GM12878 (cell line): Measurements from ENCODE around the gene S100A3. TPM values are rescaled to one million over a fixed set of nuclear protein-coding genes. Genes with fewer than 3 reads are reported as not detected.

Experiments
- ATAC-seq: fragments of 200-7000 bp; cut with Tn5 transposase; 3 replicates; pipeline ENCODE4 v1.9.1; 2020; ENCODE audit warnings: mild to moderate bottlenecking, moderate library complexity
- BruUV-seq: library from RNA; stranded (reverse); fragments of 400-500 nt; replicated peaks from 2 replicates; lab custom pipeline; 2021; lab: Mats Ljungman, UMichigan
- CTCF ChIA-PET: fragments of 300-600 bp; sonication (Branson Sonifier 250); formaldehyde crosslinking; extraction: SDS; loops from one replicate; lab custom pipeline; 2021; ENCODE audit warnings: inconsistent platforms; lab: Yijun Ruan, JAX
- POLR2A ChIA-PET: fragments of 350-600 bp; formaldehyde crosslinking; extraction: SDS; loops from one replicate; lab custom pipeline; 2021; ENCODE audit warnings: inconsistent platforms; lab: Charles Lee
- RAD21 ChIA-PET: fragments of 300-600 bp; sonication (Branson Sonifier 250); formaldehyde crosslinking; loops from one replicate; lab custom pipeline; 2023; ENCODE audit warnings: antibody characterized with exemption; ENCODE audit not compliant: unreplicated experiment; lab: Charles Lee
- SMC1A ChIA-PET: fragments of 300-600 bp; sonication (Branson Sonifier 250); formaldehyde crosslinking; loops from one replicate; lab custom pipeline; 2023; ENCODE audit not compliant: unreplicated experiment, uncharacterized antibody; lab: Charles Lee
- DNase-seq: peaks from one replicate; pipeline ENCODE4 v3.0.0-alpha.2; 2011; ENCODE audit warnings: low read depth, low spot score
- FAIRE-seq: peaks from 3 replicates; lab custom pipeline; 2011; peaks lifted over from hg19 to GRCh38; lab: Jason Lieb, UNC
- H2AFZ ChIP-seq: 2 replicates; pipeline ENCODE4 v1.6.0; 2011; ENCODE audit warnings: low read depth, low read length, control low read depth; ENCODE audit not compliant: control insufficient read depth
- H3K27ac ChIP-seq: 2 replicates; pipeline ENCODE4 v1.5.1; 2011; ENCODE audit warnings: control low read depth; ENCODE audit not compliant: control insufficient read depth, insufficient read depth
- H3K27me3 ChIP-seq, 2 experiments: replicated peaks in 1 of 2; 2 replicates each; pipeline versions ENCODE4 v1.6.0 to v1.6.1; 2011; ENCODE audit warnings: low read length in 1 of 2; ENCODE audit not compliant: control insufficient read depth in 2 of 2, insufficient read depth in 2 of 2
- H3K36me3 ChIP-seq, 2 experiments: 2 replicates each; pipeline ENCODE4 v1.5.1; 2011; ENCODE audit warnings: low read length in 1 of 2; ENCODE audit not compliant: control insufficient read depth in 2 of 2, insufficient read depth in 2 of 2
- H3K4me1 ChIP-seq: 2 replicates; pipeline ENCODE4 v1.6.1; 2011; ENCODE audit warnings: mild to moderate bottlenecking, low read length, moderate library complexity, mixed read lengths; ENCODE audit not compliant: control insufficient read depth, insufficient read depth
- H3K4me2 ChIP-seq: 2 replicates; pipeline ENCODE4 v1.6.0; 2011; ENCODE audit warnings: control low read depth; ENCODE audit not compliant: control insufficient read depth, insufficient read depth
- H3K4me3 ChIP-seq: fragments of 200-600 bp; sonication (generic); 2 replicates; pipeline ENCODE4 v1.5.1; 2016
- H3K79me2 ChIP-seq: 2 replicates; pipeline ENCODE4 v1.6.0; 2011; ENCODE audit warnings: low read length; ENCODE audit not compliant: control insufficient read depth, insufficient read depth
- H3K9ac ChIP-seq: 2 replicates; pipeline ENCODE4 v1.8.0; 2011; ENCODE audit warnings: low read length, control low read depth, mixed read lengths; ENCODE audit not compliant: control insufficient read depth, insufficient read depth
- H3K9me3 ChIP-seq: replicated peaks from 3 replicates; pipeline ENCODE4 v1.5.1; 2011; ENCODE audit warnings: mild to moderate bottlenecking, low read length; ENCODE audit not compliant: control insufficient read depth, insufficient read depth
- H4K20me1 ChIP-seq: 2 replicates; pipeline ENCODE4 v1.6.0; 2011; ENCODE audit not compliant: control insufficient read depth, insufficient read depth
- EZH2 ChIP-seq: IDR thresholded peaks from 2 replicates; pipeline ENCODE4 v1.6.1; 2012; ENCODE audit warnings: low read depth, mild to moderate bottlenecking, control low read depth, inconsistent platforms, low read length, borderline replicate concordance; ENCODE audit not compliant: control insufficient read depth
- IRF4 ChIP-seq: IDR thresholded peaks from 2 replicates; pipeline ENCODE4 v1.6.1; 2011; ENCODE audit warnings: low read depth, low read length
- NFYA ChIP-seq: IDR thresholded peaks from 2 replicates; pipeline ENCODE4 v1.6.1; 2011; ENCODE audit warnings: low read depth, mild to moderate bottlenecking, low read length, improper control_type of control experiment, borderline replicate concordance
- NR2C1 ChIP-seq: fragments of 450-650 bp; IDR thresholded peaks from 2 replicates; pipeline ENCODE4 v1.6.1; 2017; ENCODE audit warnings: antibody characterized with exemption, mild to moderate bottlenecking, moderate library complexity
- SUZ12 ChIP-seq: fragments of 200-600 bp; sonication (generic); IDR thresholded peaks from one replicate; pipeline ENCODE4 v1.6.1; 2018; ENCODE audit warnings: antibody characterized with exemption, mild to moderate bottlenecking; ENCODE audit not compliant: unreplicated experiment
- TCF3 ChIP-seq: IDR thresholded peaks from 2 replicates; pipeline ENCODE4 v1.6.1; 2012; ENCODE audit warnings: low read depth, mild to moderate bottlenecking, low read length, borderline replicate concordance; ENCODE audit not compliant: insufficient read depth
- ZNF217 ChIP-seq: fragments of 450-650 bp; IDR thresholded peaks from 2 replicates; pipeline ENCODE4 v1.6.1; 2017; ENCODE audit warnings: antibody characterized with exemption, mild to moderate bottlenecking
- ZNF24 ChIP-seq: fragments of 450-650 bp; IDR thresholded peaks from 2 replicates; pipeline ENCODE4 v1.6.1; 2017; ENCODE audit warnings: antibody characterized with exemption, mild to moderate bottlenecking
- WGBS: methylation state at CpG from one replicate; pipeline ENCODE4 v1.1.6; 2016; ENCODE audit warnings: low lambda C conversion rate; ENCODE audit not compliant: insufficient replicate concordance, insufficient coverage; ENCODE audit errors: missing lambda C conversion rate; 5-methylcytosine and 5-hydroxymethylcytosine counted together
- in situ Hi-C: fragments of 300-500 bp; cut with MboI; formaldehyde crosslinking; loops from 9 replicates; pipeline ENCODE4 v1.14.3; 2018; ENCODE audit warnings: mixed read lengths
- intact Hi-C: fragments of 100-400 bp; cut with micrococcal nuclease; formaldehyde crosslinking; loops from one replicate; pipeline ENCODE4 v1.14.2; 2022; ENCODE audit not compliant: unreplicated experiment
- polyA plus RNA-seq, 11 experiments: library from polyadenylated mRNA; depleted of rRNA in 4 of 11; unstranded in 6 of 11; stranded (reverse) in 5 of 11; fragments of >200 nt; fragmentation: Nextera tagmentation in 4 of 11; fragmentation: Illumina TruSeq in 1 of 11; extraction: Ambion mirVana in 4 of 11; extraction: Trizol in 1 of 11; gene quantifications; 1 replicate in 1 of 11; 2 replicates in 10 of 11; pipeline versions ENCODE4 v1.2.1 to v1.2.3, GENCODE V29; 2011 to 2016; ENCODE audit warnings: inconsistent platforms in 2 of 11, missing spikeins in 2 of 11, low read depth in 1 of 11
- total RNA-seq, 4 experiments: library from RNA; depleted of rRNA in 3 of 4; stranded (reverse); fragments of >200 nt in 3 of 4; fragmentation: Illumina TruSeq in 1 of 4; extraction: Trizol in 1 of 4; gene quantifications; 2 replicates each; pipeline versions ENCODE4 v1.2.1 to v1.2.3, GENCODE V29; 2013 to 2021

The S100A3 gene
- total and polyA plus RNA-seq, 10 of the 15 experiments (the other 5 are each of a cell fraction or from before 2014, with no cell fraction given), result 0.32 to 0.45 TPM; not detected in 8

GRCh38 chr1:153546796-153547559 lies 2.1 kb downstream of the S100A3 start (continued):
- no peak for TF ChIP-seq NFYA
- no peak for TF ChIP-seq SUZ12

- in situ Hi-C loops, result no loop called here
- no peak for ATAC-seq
- H3K27ac ChIP-seq, result no peak overlapping the region
- no peak overlapping the region for H3K9ac ChIP-seq
- no peak for FAIRE-seq
- no peak overlapping the region for H3K4me2 ChIP-seq
- no TSS peak for BruUV-seq
- H3K36me3 ChIP-seq, result no peaks in the 10 kb centered on the region
- no peaks in the 10 kb centered on the region for H4K20me1 ChIP-seq
- intact Hi-C loops, result no loop called here
- H3K27me3 ChIP-seq, result no peaks in the 10 kb centered on the region
- H3K9me3 ChIP-seq, result no peaks in the 10 kb centered on the region
- WGBS, result 19% methylated on average over 8 of the region's 8 CpGs
- H2AFZ ChIP-seq, result no peak overlapping the region
- CTCF ChIA-PET, result interaction anchor here (0.6 to 4.3 kb wide), 6 partner anchors 12 to 85 kb away, joined by 3 to 46 read pairs (median 9); partner anchors contain the start of gene S100A6
- POLR2A ChIA-PET, result interaction anchor here (0.8 to 4.1 kb wide), 4 partner anchors 9 to 19 kb away, joined by 6 to 34 read pairs (median 18); partner anchors contain the start of genes S100A2 and S100A6
- SMC1A ChIA-PET, result interaction anchor here (0.7 to 3.4 kb wide), 7 partner anchors 10 to 204 kb away, joined by 3 to 18 read pairs (median 5); partner anchors contain the start of genes S100A2 and S100A6
- TF ChIP-seq NR2C1 (no peak), IRF4 (no peak), EZH2 (no peak), ZNF24 (no peak), TCF3 (no peak), ZNF217 (no peak)
- no peak for DNase-seq
- H3K4me1 ChIP-seq, result peaks cover 15% of the 10 kb centered on the region
- no peaks in the 10 kb centered on the region for H3K79me2 ChIP-seq
- RAD21 ChIA-PET, result interaction anchor here (3.5 kb wide), 1 partner anchor 12 kb away, joined by 38 read pairs; the partner anchor contains the start of gene S100A6
- H3K4me3 ChIP-seq, result no peak overlapping the region
Measured at GRCh38 chr1:153546371-153546770, 2.7 kb downstream of the S100A3 start.
